Subcutaneous abdominal adipose tissue (tissue), 5 donors: Measurements from ENCODE around the gene SCPEP1.
"Not testable (repeated sequence)": the region's sequence is repeated elsewhere in the genome, so short reads cannot be mapped to it uniquely, and the experiment has no call there.

Experiments used
- H3K27ac ChIP-seq: one replicate; pipeline ENCODE4 v1.7.0; 2013; ENCODE audit warnings: low read depth, mild to moderate bottlenecking, inconsistent platforms, low read length, moderate library complexity
- H3K27me3 ChIP-seq, 5 donors: one replicate each; pipeline ENCODE4 v1.7.0; 2013; ENCODE audit warnings: low read length in 5 of 5, inconsistent platforms in 1 of 5; ENCODE audit not compliant: control insufficient read depth in 5 of 5, insufficient read depth in 4 of 5
- H3K36me3 ChIP-seq, 5 donors: one replicate each; pipeline ENCODE4 v1.7.0; 2013; ENCODE audit warnings: low read length in 5 of 5; ENCODE audit not compliant: control insufficient read depth in 5 of 5, insufficient read depth in 5 of 5
- H3K4me1 ChIP-seq, 5 donors: one replicate each; pipeline ENCODE4 v1.7.0; 2013; ENCODE audit warnings: low read length in 5 of 5, mild to moderate bottlenecking in 3 of 5, moderate library complexity in 1 of 5; ENCODE audit not compliant: control insufficient read depth in 5 of 5, insufficient read depth in 5 of 5
- H3K4me3 ChIP-seq, 5 donors: one replicate each; pipeline ENCODE4 v1.7.0; 2013; ENCODE audit warnings: low read length in 5 of 5, low read depth in 1 of 5
- H3K9ac ChIP-seq, 5 donors: one replicate each; pipeline ENCODE4 v1.7.0; 2013; ENCODE audit warnings: low read length in 5 of 5, mild to moderate bottlenecking in 4 of 5, moderate library complexity in 3 of 5
- H3K9me3 ChIP-seq, 5 donors: one replicate each; pipeline ENCODE4 v1.7.0; 2013; ENCODE audit warnings: low read length in 5 of 5; ENCODE audit not compliant: control insufficient read depth in 5 of 5
- donor health status: healthy.
- donor health status: healthy.
- donor health status: healthy.
- donor health status: healthy.
- donor health status: healthy.

The SCPEP1 gene

GRCh38 chr17:56937687-56938086 lies 40.2 kb upstream of the SCPEP1 start:
- Histone ChIP-seq H3K36me3 (peaks cover 26 to 72% (median 40%) of the 10 kb centered on the region in 5 donors), H3K4me3 (no peak overlapping the region), H3K27ac (peak overlapping the region; percentile 34), H3K27me3 (no peaks in the 10 kb centered on the region), H3K9ac (no peak overlapping the region), H3K4me1 (peaks cover 0 to 8% (median 0%) of the 10 kb centered on the region in 5 donors), H3K9me3 (no peaks in the 10 kb centered on the region)

GRCh38 chr17:56938206-56938605 lies 39.7 kb upstream of the SCPEP1 start:
- H3K9ac ChIP-seq, H3K4me3 ChIP-seq, H3K4me1 ChIP-seq, H3K27me3 ChIP-seq, H3K9me3 ChIP-seq: not testable (repeated sequence)
- Histone ChIP-seq H3K36me3 (peaks cover 30 to 75% (median 41%) of the 10 kb centered on the region in 5 donors), H3K27ac (peak overlapping the region; percentile 34)

- H3K4me1 ChIP-seq, result peaks cover 0 to 8% (median 0%) of the 10 kb centered on the region in 5 donors
- H3K36me3 ChIP-seq, result peaks cover 29 to 79% (median 50%) of the 10 kb centered on the region in 5 donors
- H3K4me3 ChIP-seq, result no peak overlapping the region
- H3K27me3 ChIP-seq, result no peaks in the 10 kb centered on the region
- no peak overlapping the region for H3K9ac ChIP-seq
- H3K27ac ChIP-seq, result no peak overlapping the region
- H3K9me3 ChIP-seq, result no peaks in the 10 kb centered on the region
These were observed 38.0 kb upstream of the SCPEP1 start for GRCh38 chr17:56939869-56940484.

GRCh38 chr17:56943505-56944125 lies 34.3 kb upstream of the SCPEP1 start:
- H3K4me1 ChIP-seq, result no peaks in the 10 kb centered on the region
- H3K27ac ChIP-seq, result no peak overlapping the region
- H3K9me3 ChIP-seq, result no peaks in the 10 kb centered on the region
- no peak overlapping the region for H3K4me3 ChIP-seq
- peaks cover 29 to 66% (median 48%) of the 10 kb centered on the region in 5 donors for H3K36me3 ChIP-seq
- H3K27me3 ChIP-seq, result no peaks in the 10 kb centered on the region
- no peak overlapping the region for H3K9ac ChIP-seq

GRCh38 chr17:56945938-56946505 lies 31.9 kb upstream of the SCPEP1 start:
- H3K9ac ChIP-seq, result no peak overlapping the region
- H3K4me1 ChIP-seq, result peaks cover 0 to 5% (median 0%) of the 10 kb centered on the region in 5 donors
- peaks cover 32 to 72% (median 53%) of the 10 kb centered on the region in 5 donors for H3K36me3 ChIP-seq
- no peak overlapping the region for H3K4me3 ChIP-seq
- H3K9me3 ChIP-seq, result no peaks in the 10 kb centered on the region
- H3K27ac ChIP-seq, result no peak overlapping the region
- no peaks in the 10 kb centered on the region for H3K27me3 ChIP-seq

- H3K4me3 ChIP-seq, result no peak overlapping the region
- no peaks in the 10 kb centered on the region for H3K9me3 ChIP-seq
- peaks cover 0 to 5% (median 0%) of the 10 kb centered on the region in 5 donors for H3K4me1 ChIP-seq
- no peaks in the 10 kb centered on the region for H3K27me3 ChIP-seq
- peaks cover 26 to 57% (median 42%) of the 10 kb centered on the region in 5 donors for H3K36me3 ChIP-seq
- H3K9ac ChIP-seq, result no peak overlapping the region
- H3K27ac ChIP-seq, result no peak overlapping the region
These were observed 30.2 kb upstream of the SCPEP1 start for GRCh38 chr17:56947741-56948140.

- H3K36me3 ChIP-seq, result peaks cover 20 to 53% (median 35%) of the 10 kb centered on the region in 5 donors
- no peaks in the 10 kb centered on the region for H3K27me3 ChIP-seq
- no peak overlapping the region for H3K27ac ChIP-seq
These were observed 29.4 kb upstream of the SCPEP1 start for GRCh38 chr17:56948491-56948890.

GRCh38 chr17:56949595-56949994 lies 28.3 kb upstream of the SCPEP1 start:
- H3K27ac ChIP-seq, result no peak overlapping the region
- H3K4me1 ChIP-seq, result peaks cover 0 to 5% (median 0%) of the 10 kb centered on the region in 5 donors
- H3K36me3 ChIP-seq, result peaks cover 17 to 43% (median 29%) of the 10 kb centered on the region in 5 donors
- no peak overlapping the region for H3K9ac ChIP-seq
- no peak overlapping the region for H3K4me3 ChIP-seq
- no peaks in the 10 kb centered on the region for H3K27me3 ChIP-seq
- no peaks in the 10 kb centered on the region for H3K9me3 ChIP-seq

More at GRCh38 chr17:56948491-56948890, 29.4 kb upstream of the SCPEP1 start:
- no peak overlapping the region for H3K9ac ChIP-seq
- no peaks in the 10 kb centered on the region for H3K9me3 ChIP-seq
- no peak overlapping the region for H3K4me3 ChIP-seq
- H3K4me1 ChIP-seq, result peaks cover 0 to 5% (median 0%) of the 10 kb centered on the region in 5 donors

GRCh38 chr17:56956992-56957391 lies 20.9 kb upstream of the SCPEP1 start:
- H3K4me3 ChIP-seq, result no peak overlapping the region
- no peak overlapping the region for H3K27ac ChIP-seq
- peaks cover 2 to 17% (median 12%) of the 10 kb centered on the region in 5 donors for H3K4me1 ChIP-seq
- H3K9me3 ChIP-seq, result no peaks in the 10 kb centered on the region
- H3K36me3 ChIP-seq, result no peaks in the 10 kb centered on the region
- no peak overlapping the region for H3K9ac ChIP-seq
- H3K27me3 ChIP-seq, result no peaks in the 10 kb centered on the region
